ENCODE results near the gene ZNF709.
"Not testable (repeated sequence)": the region's sequence is repeated elsewhere in the genome, so short reads cannot be mapped to it uniquely, and the experiment has no call there.

The ZNF709 gene

GRCh38 chr19:12484371-12485051 is at the start of gene ZNF709:
Gene ZNF709, minus strand, starts transcription at chr19:12484816. Its CDS starts 159 bp downstream, at chr19:12484657.
- peak; percentile 78 to 82 for DNase-seq (ENCODE audit: low read depth in 2 of 2)

GRCh38 chr19:12527034-12527836 is 42.6 kb upstream of the ZNF709 start:
- no peak for DNase-seq (ENCODE audit: low read depth in 2 of 2)

- no peak for DNase-seq (ENCODE audit: low read depth in 2 of 2)
These were observed 41.9 kb upstream of the ZNF709 start for GRCh38 chr19:12526542-12526941.

- no peak for DNase-seq (ENCODE audit: low read depth in 2 of 2)
These were observed 37.4 kb upstream of the ZNF709 start for GRCh38 chr19:12521996-12522395.

- no peak for DNase-seq (ENCODE audit: low read depth in 2 of 2)
These were observed 29.0 kb upstream of the ZNF709 start for GRCh38 chr19:12513531-12514061.

GRCh38 chr19:12497032-12497431 is 12.4 kb upstream of the ZNF709 start:
- no peak for DNase-seq (ENCODE audit: low read depth in 2 of 2)

GRCh38 chr19:12496480-12496879 is 11.9 kb upstream of the ZNF709 start:
- DNase-seq (ENCODE audit: low read depth in 2 of 2): no peak

- peak; percentile 85 to 86 for DNase-seq (ENCODE audit: low read depth in 2 of 2)
These were observed 10.6 kb upstream of the ZNF709 start for GRCh38 chr19:12495002-12495802.

- no peak for DNase-seq (ENCODE audit: low read depth in 2 of 2)
These were observed 9.7 kb upstream of the ZNF709 start for GRCh38 chr19:12494260-12494860.

GRCh38 chr19:12486265-12486783 is 1.7 kb upstream of the ZNF709 start:
- DNase-seq (ENCODE audit: low read depth in 2 of 2): not testable (repeated sequence)

- DNase-seq (ENCODE audit: low read depth in 2 of 2): no peak
These were observed 955 bp upstream of the ZNF709 start for GRCh38 chr19:12485571-12485970.

GRCh38 chr19:12485052-12485416 is 418 bp upstream of the ZNF709 start:
- no peak for DNase-seq (ENCODE audit: low read depth in 2 of 2)

GRCh38 chr19:12484011-12484370 is 625 bp downstream of the ZNF709 start:
- no peak for DNase-seq (ENCODE audit: low read depth in 2 of 2)

GRCh38 chr19:12482509-12482886 is 2.1 kb downstream of the ZNF709 start:
- DNase-seq (ENCODE audit: low read depth in 2 of 2): no peak

GRCh38 chr19:12481781-12482508 is 2.7 kb downstream of the ZNF709 start:
- DNase-seq (ENCODE audit: low read depth in 2 of 2): no peak

GRCh38 chr19:12478234-12478941 is 6.2 kb downstream of the ZNF709 start:
- no peak for DNase-seq (ENCODE audit: low read depth in 2 of 2)

GRCh38 chr19:12467651-12468050 is 17.0 kb downstream of the ZNF709 start:
- DNase-seq (ENCODE audit: low read depth in 2 of 2): not testable (repeated sequence)

- DNase-seq (ENCODE audit: low read depth in 2 of 2): no peak
These were observed 19.4 kb downstream of the ZNF709 start for GRCh38 chr19:12465211-12465610.

- no peak for DNase-seq (ENCODE audit: low read depth in 2 of 2)
These were observed 19.8 kb downstream of the ZNF709 start for GRCh38 chr19:12464769-12465168.

- not testable (repeated sequence) for DNase-seq (ENCODE audit: low read depth in 2 of 2)
These were observed 20.5 kb downstream of the ZNF709 start for GRCh38 chr19:12464139-12464538.

All from stimulated activated CD8-positive, alpha-beta memory T cell treated with anti-CD3 and anti-CD28 coated beads, Interleukin-2, amount 100 ng/mL, for 1 hour (primary cell).